ENCODE measurements around the gene DPH6.

GRCh38 chr15:35479423-35479822 is 66.5 kb downstream of the DPH6 start:
- TF ChIP-seq CTCF (IDR thresholded peaks at IDR 0.05; ENCODE audit: low read depth, low read length, missing input control), result no peak
- TF ChIP-seq MAX (IDR thresholded peaks at IDR 0.05), result no peak
- TF ChIP-seq ATF3 (IDR thresholded peaks at IDR 0.05), result no peak
- TF ChIP-seq GABPA (IDR thresholded peaks at IDR 0.05 in 1 of 2, conservative IDR thresholded peaks at IDR 0.05 in 1 of 2), result no peak
- no peak for TF ChIP-seq TAF1 (conservative IDR thresholded peaks at IDR 0.05)
- no peak for TF ChIP-seq EGR1 (IDR thresholded peaks at IDR 0.05; ENCODE audit: low read depth in 2 of 2)
- TF ChIP-seq RAD21 (IDR thresholded peaks at IDR 0.05), result no peak
- TF ChIP-seq SP1 (IDR thresholded peaks at IDR 0.05), result no peak
